ENCODE measurements around the gene YAP1.
"Not testable (repeated sequence)": the region's sequence is repeated elsewhere in the genome, so short reads cannot be mapped to it uniquely, and the experiment has no call there.

YAP1 gene

GRCh38 chr11:102194990-102195389, 84.7 kb downstream of the YAP1 start:
- Histone ChIP-seq H3K4me3 (ENCODE audit: low read length) (no peak overlapping the region), H3K4me1 (ENCODE audit: control insufficient read depth, insufficient read depth, low read length) (peaks cover 14% of the 10 kb centered on the region), H3K9me3 (ENCODE audit: control insufficient read depth, low read length) (no peaks in the 10 kb centered on the region), H3K36me3 (ENCODE audit: control insufficient read depth, insufficient read depth, low read length) (no peaks in the 10 kb centered on the region), H3K9ac (ENCODE audit: low read length) (no peak overlapping the region), H3K27me3 (ENCODE audit: control insufficient read depth, insufficient read depth, low read length) (no peaks in the 10 kb centered on the region)

GRCh38 chr11:102196351-102196750, 86.1 kb downstream of the YAP1 start:
- no peaks in the 10 kb centered on the region for H3K36me3 ChIP-seq (ENCODE audit: control insufficient read depth, insufficient read depth, low read length)
- H3K9ac ChIP-seq (ENCODE audit: low read length) = no peak overlapping the region
- H3K4me3 ChIP-seq (ENCODE audit: low read length) = no peak overlapping the region
- no peaks in the 10 kb centered on the region for H3K9me3 ChIP-seq (ENCODE audit: control insufficient read depth, low read length)
- H3K27me3 ChIP-seq (ENCODE audit: control insufficient read depth, insufficient read depth, low read length) = no peaks in the 10 kb centered on the region
- H3K4me1 ChIP-seq (ENCODE audit: control insufficient read depth, insufficient read depth, low read length) = peaks cover 11% of the 10 kb centered on the region

GRCh38 chr11:102196816-102197215, 86.6 kb downstream of the YAP1 start:
- Histone ChIP-seq H3K9me3 (ENCODE audit: control insufficient read depth, low read length) (no peaks in the 10 kb centered on the region), H3K4me1 (ENCODE audit: control insufficient read depth, insufficient read depth, low read length) (peaks cover 11% of the 10 kb centered on the region), H3K4me3 (ENCODE audit: low read length) (no peak overlapping the region), H3K9ac (ENCODE audit: low read length) (no peak overlapping the region), H3K36me3 (ENCODE audit: control insufficient read depth, insufficient read depth, low read length) (no peaks in the 10 kb centered on the region), H3K27me3 (ENCODE audit: control insufficient read depth, insufficient read depth, low read length) (no peaks in the 10 kb centered on the region)

GRCh38 chr11:102197670-102198139, 87.5 kb downstream of the YAP1 start:
- H3K9me3 ChIP-seq (ENCODE audit: control insufficient read depth, low read length) = no peaks in the 10 kb centered on the region
- H3K36me3 ChIP-seq (ENCODE audit: control insufficient read depth, insufficient read depth, low read length) = no peaks in the 10 kb centered on the region
- no peaks in the 10 kb centered on the region for H3K27me3 ChIP-seq (ENCODE audit: control insufficient read depth, insufficient read depth, low read length)
- no peak overlapping the region for H3K9ac ChIP-seq (ENCODE audit: low read length)
- no peak overlapping the region for H3K4me3 ChIP-seq (ENCODE audit: low read length)
- H3K4me1 ChIP-seq (ENCODE audit: control insufficient read depth, insufficient read depth, low read length) = peaks cover 8% of the 10 kb centered on the region

- Histone ChIP-seq H3K4me1 (ENCODE audit: control insufficient read depth, insufficient read depth, low read length) (peaks cover 5% of the 10 kb centered on the region), H3K9me3 (ENCODE audit: control insufficient read depth, low read length) (no peaks in the 10 kb centered on the region), H3K27me3 (ENCODE audit: control insufficient read depth, insufficient read depth, low read length) (no peaks in the 10 kb centered on the region), H3K36me3 (ENCODE audit: control insufficient read depth, insufficient read depth, low read length) (no peaks in the 10 kb centered on the region), H3K4me3 (ENCODE audit: low read length) (no peak overlapping the region), H3K9ac (ENCODE audit: low read length) (no peak overlapping the region)
These were observed 89.4 kb downstream of the YAP1 start for GRCh38 chr11:102199673-102200072.

- H3K9ac ChIP-seq (ENCODE audit: low read length); H3K36me3 ChIP-seq (ENCODE audit: control insufficient read depth, insufficient read depth, low read length); H3K9me3 ChIP-seq (ENCODE audit: control insufficient read depth, low read length); H3K4me1 ChIP-seq (ENCODE audit: control insufficient read depth, insufficient read depth, low read length); H3K4me3 ChIP-seq (ENCODE audit: low read length); H3K27me3 ChIP-seq (ENCODE audit: control insufficient read depth, insufficient read depth, low read length): not testable (repeated sequence)
These were observed 90.1 kb downstream of the YAP1 start for GRCh38 chr11:102200325-102200724.

- no peak overlapping the region for H3K9ac ChIP-seq (ENCODE audit: low read length)
- no peaks in the 10 kb centered on the region for H3K9me3 ChIP-seq (ENCODE audit: control insufficient read depth, low read length)
- no peaks in the 10 kb centered on the region for H3K36me3 ChIP-seq (ENCODE audit: control insufficient read depth, insufficient read depth, low read length)
- peaks cover 5% of the 10 kb centered on the region for H3K4me1 ChIP-seq (ENCODE audit: control insufficient read depth, insufficient read depth, low read length)
- H3K27me3 ChIP-seq (ENCODE audit: control insufficient read depth, insufficient read depth, low read length) = no peaks in the 10 kb centered on the region
- H3K4me3 ChIP-seq (ENCODE audit: low read length) = no peak overlapping the region
These were observed 91.5 kb downstream of the YAP1 start for GRCh38 chr11:102201776-102202175.

GRCh38 chr11:102202972-102203371, 92.7 kb downstream of the YAP1 start:
- Histone ChIP-seq H3K36me3 (ENCODE audit: control insufficient read depth, insufficient read depth, low read length) (no peaks in the 10 kb centered on the region), H3K9me3 (ENCODE audit: control insufficient read depth, low read length) (no peaks in the 10 kb centered on the region), H3K27me3 (ENCODE audit: control insufficient read depth, insufficient read depth, low read length) (no peaks in the 10 kb centered on the region), H3K4me3 (ENCODE audit: low read length) (no peak overlapping the region), H3K9ac (ENCODE audit: low read length) (no peak overlapping the region), H3K4me1 (ENCODE audit: control insufficient read depth, insufficient read depth, low read length) (no peaks in the 10 kb centered on the region)

GRCh38 chr11:102204174-102204573, 93.9 kb downstream of the YAP1 start:
- Histone ChIP-seq H3K4me3 (ENCODE audit: low read length) (no peak overlapping the region), H3K4me1 (ENCODE audit: control insufficient read depth, insufficient read depth, low read length) (no peaks in the 10 kb centered on the region), H3K36me3 (ENCODE audit: control insufficient read depth, insufficient read depth, low read length) (no peaks in the 10 kb centered on the region), H3K27me3 (ENCODE audit: control insufficient read depth, insufficient read depth, low read length) (no peaks in the 10 kb centered on the region), H3K9ac (ENCODE audit: low read length) (no peak overlapping the region), H3K9me3 (ENCODE audit: control insufficient read depth, low read length) (no peaks in the 10 kb centered on the region)

GRCh38 chr11:102205805-102206204, 95.6 kb downstream of the YAP1 start:
- Histone ChIP-seq H3K4me1 (ENCODE audit: control insufficient read depth, insufficient read depth, low read length) (no peaks in the 10 kb centered on the region), H3K9me3 (ENCODE audit: control insufficient read depth, low read length) (no peaks in the 10 kb centered on the region), H3K36me3 (ENCODE audit: control insufficient read depth, insufficient read depth, low read length) (no peaks in the 10 kb centered on the region), H3K27me3 (ENCODE audit: control insufficient read depth, insufficient read depth, low read length) (no peaks in the 10 kb centered on the region), H3K4me3 (ENCODE audit: low read length) (no peak overlapping the region), H3K9ac (ENCODE audit: low read length) (no peak overlapping the region)

GRCh38 chr11:102208835-102209234, 98.6 kb downstream of the YAP1 start:
- H3K9me3 ChIP-seq (ENCODE audit: control insufficient read depth, low read length) = no peaks in the 10 kb centered on the region
- no peaks in the 10 kb centered on the region for H3K36me3 ChIP-seq (ENCODE audit: control insufficient read depth, insufficient read depth, low read length)
- H3K4me1 ChIP-seq (ENCODE audit: control insufficient read depth, insufficient read depth, low read length) = no peaks in the 10 kb centered on the region
- no peak overlapping the region for H3K9ac ChIP-seq (ENCODE audit: low read length)
- H3K4me3 ChIP-seq (ENCODE audit: low read length) = no peak overlapping the region
- H3K27me3 ChIP-seq (ENCODE audit: control insufficient read depth, insufficient read depth, low read length) = no peaks in the 10 kb centered on the region

GRCh38 chr11:102214623-102215022, 104.4 kb downstream of the YAP1 start:
- H3K9me3 ChIP-seq (ENCODE audit: control insufficient read depth, low read length) = no peaks in the 10 kb centered on the region
- no peak overlapping the region for H3K4me3 ChIP-seq (ENCODE audit: low read length)
- H3K9ac ChIP-seq (ENCODE audit: low read length) = no peak overlapping the region
- no peaks in the 10 kb centered on the region for H3K36me3 ChIP-seq (ENCODE audit: control insufficient read depth, insufficient read depth, low read length)
- no peaks in the 10 kb centered on the region for H3K4me1 ChIP-seq (ENCODE audit: control insufficient read depth, insufficient read depth, low read length)
- no peaks in the 10 kb centered on the region for H3K27me3 ChIP-seq (ENCODE audit: control insufficient read depth, insufficient read depth, low read length)

- Histone ChIP-seq H3K9ac (ENCODE audit: low read length) (no peak overlapping the region), H3K4me1 (ENCODE audit: control insufficient read depth, insufficient read depth, low read length) (no peaks in the 10 kb centered on the region), H3K4me3 (ENCODE audit: low read length) (no peak overlapping the region), H3K27me3 (ENCODE audit: control insufficient read depth, insufficient read depth, low read length) (no peaks in the 10 kb centered on the region), H3K9me3 (ENCODE audit: control insufficient read depth, low read length) (no peaks in the 10 kb centered on the region), H3K36me3 (ENCODE audit: control insufficient read depth, insufficient read depth, low read length) (no peaks in the 10 kb centered on the region)
These were observed 106.3 kb downstream of the YAP1 start for GRCh38 chr11:102216433-102217075.

Data from mucosa of stomach (tissue), 1 donor.